ENCODE results near the gene GSTM4.

The GSTM4 gene

GRCh38 chr1:109631513-109632505 is 24.1 kb upstream of the GSTM4 start:
- Histone ChIP-seq H3K27me3 (replicated peaks) (no peaks in the 10 kb centered on the region), H3K27ac (no peak overlapping the region), H3K4me3 (ENCODE audit: low read depth, low read length) (no peak overlapping the region), H3K36me3 (replicated peaks) (peaks cover 52% of the 10 kb centered on the region)
- DNase-seq, result no peak
- no peak for TF ChIP-seq CTCF (IDR thresholded peaks at IDR 0.05; ENCODE audit: low read depth, low read length, missing control alignments)
- in situ Hi-C loops (cut with HindIII; ENCODE audit: low pct_ligation_motif_present, low sequenced_read_pairs), result no loop called here

DNA sequence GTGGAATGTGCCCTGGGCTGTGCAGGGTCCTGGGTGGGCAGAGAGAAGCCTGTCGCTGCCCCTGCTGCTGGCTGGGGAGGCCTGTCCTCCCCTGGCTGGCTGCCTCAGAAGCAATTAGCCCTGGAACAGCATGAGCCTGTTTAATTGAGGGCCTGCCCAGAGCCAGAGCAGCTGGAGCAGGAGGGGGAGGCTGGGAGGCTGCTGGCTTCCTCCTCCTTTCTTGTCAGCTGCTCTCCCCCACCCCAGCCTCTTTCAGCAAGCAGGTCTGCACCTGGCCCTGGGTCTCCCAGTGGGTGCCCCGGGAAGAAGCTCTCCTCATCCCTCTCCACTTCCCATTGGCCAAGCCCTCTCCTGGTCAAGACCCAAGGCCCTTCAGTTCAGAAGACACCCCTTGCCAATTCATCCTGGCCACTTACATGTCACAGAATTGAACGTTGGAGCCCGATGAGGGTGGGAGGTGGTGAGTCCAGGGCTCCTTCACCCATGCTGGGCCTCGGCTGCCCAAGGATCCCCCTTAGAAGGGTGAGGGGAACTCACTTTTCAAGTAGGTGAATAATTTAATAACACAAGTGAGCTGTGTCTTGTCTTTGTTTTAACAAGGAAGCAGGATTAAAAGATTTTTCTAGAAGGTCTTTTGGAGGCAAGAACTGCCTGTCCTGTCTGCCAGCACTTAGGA is 23.1 kb upstream of the GSTM4 start:
- no peak for TF ChIP-seq CTCF (IDR thresholded peaks at IDR 0.05; ENCODE audit: low read depth, low read length, missing control alignments)
- no peak overlapping the region for H3K27ac ChIP-seq
- DNase-seq, result no peak
- H3K36me3 ChIP-seq (replicated peaks), result peaks cover 42% of the 10 kb centered on the region
- no peak overlapping the region for H3K4me3 ChIP-seq (ENCODE audit: low read depth, low read length)
- no peaks in the 10 kb centered on the region for H3K27me3 ChIP-seq (replicated peaks)
- in situ Hi-C loops (cut with HindIII; ENCODE audit: low pct_ligation_motif_present, low sequenced_read_pairs), result no loop called here

GRCh38 chr1:109634292-109634691 is 21.6 kb upstream of the GSTM4 start:
- Histone ChIP-seq H3K36me3 (replicated peaks) (peaks cover 27% of the 10 kb centered on the region), H3K4me3 (ENCODE audit: low read depth, low read length) (no peak overlapping the region), H3K27ac (no peak overlapping the region), H3K27me3 (replicated peaks) (no peaks in the 10 kb centered on the region)
- no peak for TF ChIP-seq CTCF (IDR thresholded peaks at IDR 0.05; ENCODE audit: low read depth, low read length, missing control alignments)
- no peak for DNase-seq
- in situ Hi-C loops (cut with HindIII; ENCODE audit: low pct_ligation_motif_present, low sequenced_read_pairs), result no loop called here

- H3K36me3 ChIP-seq (replicated peaks), result peaks cover 19% of the 10 kb centered on the region
- no peak for DNase-seq
- in situ Hi-C loops (cut with HindIII; ENCODE audit: low pct_ligation_motif_present, low sequenced_read_pairs), result no loop called here
- H3K27ac ChIP-seq, result no peak overlapping the region
- TF ChIP-seq CTCF (IDR thresholded peaks at IDR 0.05; ENCODE audit: low read depth, low read length, missing control alignments), result no peak
- no peak overlapping the region for H3K4me3 ChIP-seq (ENCODE audit: low read depth, low read length)
- H3K27me3 ChIP-seq (replicated peaks), result no peaks in the 10 kb centered on the region
Observed at GRCh38 chr1:109634771-109635750, 20.8 kb upstream of the GSTM4 start.

DNA sequence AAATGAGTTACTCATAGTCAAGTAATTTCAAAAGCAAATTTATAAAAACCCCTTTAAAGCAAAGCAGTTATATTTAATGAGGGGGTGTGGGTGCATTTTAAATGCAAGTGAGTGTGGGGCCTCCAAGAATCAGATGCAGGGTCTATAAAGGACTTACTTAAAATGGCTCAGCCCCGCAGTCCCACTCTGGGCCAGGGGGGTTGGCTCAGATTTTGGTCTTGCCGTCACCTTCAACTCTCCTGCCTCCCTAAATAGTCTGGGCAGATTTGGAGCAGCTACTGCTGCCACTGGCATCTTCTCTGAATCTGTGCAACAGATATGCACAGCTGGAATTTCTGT is 20.1 kb upstream of the GSTM4 start:
- TF ChIP-seq CTCF (IDR thresholded peaks at IDR 0.05; ENCODE audit: low read depth, low read length, missing control alignments), result no peak
- H3K27ac ChIP-seq, result no peak overlapping the region
- H3K4me3 ChIP-seq (ENCODE audit: low read depth, low read length), result no peak overlapping the region
- DNase-seq, result no peak
- no peaks in the 10 kb centered on the region for H3K27me3 ChIP-seq (replicated peaks)
- in situ Hi-C loops (cut with HindIII; ENCODE audit: low pct_ligation_motif_present, low sequenced_read_pairs), result no loop called here
- H3K36me3 ChIP-seq (replicated peaks), result peaks cover 15% of the 10 kb centered on the region

All from brain microvascular endothelial cell (primary cell).